Head of caudate nucleus (tissue), 42 donors: ENCODE measurements around the gene RBM18.

Experiments
- DNase-seq, 42 donors: peaks; one replicate each; pipeline versions ENCODE4 v3.0.0 to v3.0.0-alpha.2; 2020 to 2021; ENCODE audit warnings: mixed read lengths in 7 of 42
- intact Hi-C: fragments of 100-400 bp; cut with DNase I; formaldehyde crosslinking; loops from one replicate; pipeline ENCODE4 v1.15.0; 2022

Gene RBM18

GRCh38 chr9:122263699-122264349 is 816 bp downstream of the RBM18 start:
- DNase-seq = no peak
- intact Hi-C loops = loop anchor here (10.0 kb wide), 2 partner anchors 81 to 99 kb away; no protein-coding TSS in a partner anchor

GRCh38 chr9:122262073-122262472 is 2.6 kb downstream of the RBM18 start:
- intact Hi-C loops = loop anchor here (10.0 kb wide), 2 partner anchors 83 to 97 kb away; no protein-coding TSS in a partner anchor
- no peak for DNase-seq

- peak in 1 of 42 donors; percentile 7 for DNase-seq
- intact Hi-C loops = loop anchor here (10.0 kb wide), 2 partner anchors 83 to 97 kb away; no protein-coding TSS in a partner anchor
Measured at GRCh38 chr9:122261469-122261881, 3.2 kb downstream of the RBM18 start.

GRCh38 chr9:122258886-122259415 is 5.7 kb downstream of the RBM18 start:
- no peak for DNase-seq
- intact Hi-C loops = no loop called here

GRCh38 chr9:122256206-122256605 is 8.4 kb downstream of the RBM18 start:
- intact Hi-C loops = no loop called here
- no peak for DNase-seq

GRCh38 chr9:122254761-122255160 is 9.9 kb downstream of the RBM18 start:
- intact Hi-C loops = no loop called here
- DNase-seq = no peak

- intact Hi-C loops = no loop called here
- no peak for DNase-seq
Measured at GRCh38 chr9:122252796-122253195, 11.8 kb downstream of the RBM18 start.

GRCh38 chr9:122251351-122251750 is 13.3 kb downstream of the RBM18 start:
- DNase-seq = peak in 3 of 42 donors; percentile 23 to 35 (median 31)
- intact Hi-C loops = no loop called here

GRCh38 chr9:122248448-122248865 is 16.2 kb downstream of the RBM18 start:
- no peak for DNase-seq
- intact Hi-C loops = no loop called here

- intact Hi-C loops = no loop called here
- DNase-seq = no peak
Measured at GRCh38 chr9:122246666-122247065, 18.0 kb downstream of the RBM18 start.

GRCh38 chr9:122244349-122244748 is 20.3 kb downstream of the RBM18 start:
- no peak for DNase-seq
- intact Hi-C loops = no loop called here

GRCh38 chr9:122239722-122240121 is 24.9 kb downstream of the RBM18 start:
- intact Hi-C loops = no loop called here
- peak in 5 of 42 donors; percentile 22 to 48 (median 32) for DNase-seq

- DNase-seq = peak in 8 of 42 donors; percentile 15 to 51 (median 36)
- intact Hi-C loops = no loop called here
Measured at GRCh38 chr9:122236681-122237080, 28.0 kb downstream of the RBM18 start.

- DNase-seq = peak in 2 of 42 donors; percentile 14 to 16
- intact Hi-C loops = no loop called here
Measured at GRCh38 chr9:122234022-122234748, 30.5 kb downstream of the RBM18 start.

GRCh38 chr9:122232796-122233306 is 31.8 kb downstream of the RBM18 start:
- DNase-seq = peak in 2 of 42 donors; percentile 12
- intact Hi-C loops = no loop called here

- intact Hi-C loops = no loop called here
- no peak for DNase-seq
Measured at GRCh38 chr9:122229485-122229837, 35.2 kb downstream of the RBM18 start.

- DNase-seq = peak in 2 of 42 donors; percentile 22 to 47
- intact Hi-C loops = no loop called here
Measured at GRCh38 chr9:122228568-122229484, 35.8 kb downstream of the RBM18 start, which contains the start of gene LHX6. TSS of gene LHX6 (minus strand) at chr9:122228957. CDS start at chr9:122228740, 217 bp downstream.

- intact Hi-C loops = no loop called here
- DNase-seq = no peak
Measured at GRCh38 chr9:122228191-122228567, 36.5 kb downstream of the RBM18 start.

- DNase-seq = no peak
- intact Hi-C loops = no loop called here
Measured at GRCh38 chr9:122227575-122227900, 37.1 kb downstream of the RBM18 start.
